H9 (cell line): Measurements from ENCODE around the gene TMEM245. TPM values are rescaled to one million over a fixed set of nuclear protein-coding genes. Genes with fewer than 3 reads are reported as not detected.

ENCODE experiments used
- DNase-seq: peaks from one replicate; pipeline ENCODE4 v3.0.0-alpha.2; 2017
- H2AFZ ChIP-seq: one replicate; pipeline ENCODE4 v1.6.1; 2013; ENCODE audit warnings: mild to moderate bottlenecking, low read length, control low read depth, moderate library complexity
- H2AK5ac ChIP-seq: 2 replicates; pipeline ENCODE4 v1.6.1; 2013; ENCODE audit warnings: low read length, control low read depth, mixed read lengths; ENCODE audit not compliant: insufficient read length
- H2BK120ac ChIP-seq: one replicate; pipeline ENCODE4 v1.6.1; 2013; ENCODE audit warnings: low read depth, mild to moderate bottlenecking, low read length, control low read depth, inconsistent platforms; ENCODE audit not compliant: poor library complexity, severe bottlenecking
- H2BK12ac ChIP-seq: 2 replicates; pipeline ENCODE4 v1.6.1; 2013; ENCODE audit warnings: low read length, control low read depth, mixed read lengths, low read depth; ENCODE audit not compliant: insufficient read length
- H2BK15ac ChIP-seq: 2 replicates; pipeline ENCODE4 v1.6.1; 2013; ENCODE audit warnings: low read depth, low read length, control low read depth
- H2BK20ac ChIP-seq: one replicate; pipeline ENCODE4 v1.6.1; 2013; ENCODE audit warnings: low read depth, mild to moderate bottlenecking, low read length, control low read depth, inconsistent platforms; ENCODE audit not compliant: poor library complexity, severe bottlenecking
- H2BK5ac ChIP-seq: 2 replicates; pipeline ENCODE4 v1.6.1; 2013; ENCODE audit warnings: low read length, control low read depth, mixed read lengths; ENCODE audit not compliant: insufficient read length
- H3K14ac ChIP-seq: 2 replicates; pipeline ENCODE4 v1.6.1; 2013; ENCODE audit warnings: low read length, control low read depth; ENCODE audit not compliant: insufficient read depth
- H3K18ac ChIP-seq: 2 replicates; pipeline ENCODE4 v1.6.1; 2013; ENCODE audit warnings: low read depth, mild to moderate bottlenecking, mixed read lengths, low read length, control low read depth; ENCODE audit not compliant: insufficient read length
- H3K23ac ChIP-seq: 2 replicates; pipeline ENCODE4 v1.6.1; 2013; ENCODE audit warnings: low read length, control low read depth, mixed read lengths, low read depth; ENCODE audit not compliant: insufficient read length
- H3K23me2 ChIP-seq: 2 replicates; pipeline ENCODE4 v1.6.1; 2013; ENCODE audit warnings: low read depth, mild to moderate bottlenecking, mixed read lengths, low read length, control low read depth; ENCODE audit not compliant: insufficient read length, poor library complexity, severe bottlenecking
- H3K27ac ChIP-seq: 2 replicates; pipeline ENCODE4 v1.5.1; 2013; ENCODE audit warnings: low read length, control low read depth, mixed read lengths, low read depth; ENCODE audit not compliant: insufficient read length
- H3K27me3 ChIP-seq: 2 replicates; pipeline ENCODE4 v1.6.1; 2013; ENCODE audit warnings: low read length, control low read depth, inconsistent platforms; ENCODE audit not compliant: insufficient read depth
- H3K4ac ChIP-seq: 2 replicates; pipeline ENCODE4 v1.6.1; 2013; ENCODE audit warnings: low read depth, mild to moderate bottlenecking, control low read depth, inconsistent platforms, low read length, moderate library complexity
- H3K4me1 ChIP-seq: 2 replicates; pipeline ENCODE4 v1.6.1; 2013; ENCODE audit warnings: low read length, control low read depth, inconsistent platforms; ENCODE audit not compliant: insufficient read depth
- H3K4me2 ChIP-seq: 2 replicates; pipeline ENCODE4 v1.6.1; 2013; ENCODE audit warnings: low read length, control low read depth, mixed read lengths; ENCODE audit not compliant: insufficient read length, insufficient read depth
- H3K56ac ChIP-seq: 2 replicates; pipeline ENCODE4 v1.6.1; 2013; ENCODE audit warnings: low read depth, mild to moderate bottlenecking, mixed read lengths, low read length, control low read depth; ENCODE audit not compliant: insufficient read length
- H3K79me1 ChIP-seq: 2 replicates; pipeline ENCODE4 v1.6.1; 2013; ENCODE audit warnings: low read depth, mild to moderate bottlenecking, moderate library complexity, low read length, control low read depth, inconsistent platforms; ENCODE audit not compliant: insufficient read depth, poor library complexity, severe bottlenecking
- H3K79me2 ChIP-seq: 2 replicates; pipeline ENCODE4 v1.6.1; 2013; ENCODE audit warnings: low read length, control low read depth, inconsistent platforms; ENCODE audit not compliant: insufficient read depth
- H3K9ac ChIP-seq: 2 replicates; pipeline ENCODE4 v1.6.1; 2013; ENCODE audit warnings: low read length, control low read depth, mixed read lengths; ENCODE audit not compliant: insufficient read length; ENCODE audit errors: extremely low read depth
- H3K9me3 ChIP-seq: one replicate; pipeline ENCODE4 v1.6.1; 2013; ENCODE audit warnings: low read depth, low read length, inconsistent platforms; ENCODE audit not compliant: control insufficient read depth
- H3T11ph ChIP-seq: one replicate; pipeline ENCODE4 v1.6.1; 2013; ENCODE audit warnings: mild to moderate bottlenecking, low read length, control low read depth, inconsistent platforms
- H4K20me1 ChIP-seq: one replicate; pipeline ENCODE4 v1.6.1; 2013; ENCODE audit not compliant: control insufficient read depth, insufficient read length, insufficient read depth
- H4K5ac ChIP-seq: 2 replicates; pipeline ENCODE4 v1.6.1; 2013; ENCODE audit warnings: low read depth, mild to moderate bottlenecking, mixed read lengths, low read length, control low read depth; ENCODE audit not compliant: insufficient read length
- H4K8ac ChIP-seq: replicated peaks from 2 replicates; pipeline ENCODE4 v1.6.1; 2013; ENCODE audit warnings: low read length, control low read depth, mixed read lengths, low read depth; ENCODE audit not compliant: insufficient read length
- H4K91ac ChIP-seq: 2 replicates; pipeline ENCODE4 v1.6.1; 2013; ENCODE audit warnings: low read depth, mild to moderate bottlenecking, moderate library complexity, mixed read lengths, low read length, control low read depth; ENCODE audit not compliant: insufficient read length
- H3K27ac Mint-ChIP-seq, 3 experiments: 2 replicates in 2 of 3; 3 replicates in 1 of 3; pipeline ENCODE4 v1.8.0; 2020 to 2021; ENCODE audit warnings: mixed read lengths in 3 of 3, mild to moderate bottlenecking in 1 of 3, moderate library complexity in 1 of 3
- H3K27me3 Mint-ChIP-seq: 2 replicates; pipeline ENCODE4 v1.8.0; 2021; ENCODE audit warnings: low read depth, mild to moderate bottlenecking, moderate library complexity, mixed read lengths
- H3K36me3 Mint-ChIP-seq, 3 experiments: 2 replicates in 2 of 3; 3 replicates in 1 of 3; pipeline ENCODE4 v1.8.0; 2020 to 2021; ENCODE audit warnings: low read depth in 3 of 3, mixed read lengths in 3 of 3; ENCODE audit not compliant: insufficient read depth in 1 of 3
- H3K4me1 Mint-ChIP-seq, 2 experiments: 2 replicates each; pipeline ENCODE4 v1.8.0; 2020; ENCODE audit warnings: mixed read lengths in 2 of 2
- H3K4me3 Mint-ChIP-seq, 2 experiments: 2 replicates in 1 of 2; 3 replicates in 1 of 2; pipeline ENCODE4 v1.8.0; 2020 to 2021; ENCODE audit warnings: mild to moderate bottlenecking in 2 of 2, mixed read lengths in 2 of 2, moderate library complexity in 1 of 2
- H3K9me3 Mint-ChIP-seq, 2 experiments: 2 replicates in 1 of 2; 3 replicates in 1 of 2; pipeline ENCODE4 v1.8.0; 2020; ENCODE audit warnings: mild to moderate bottlenecking in 2 of 2, mixed read lengths in 2 of 2, moderate library complexity in 1 of 2
- total RNA-seq: library from RNA; stranded (reverse); gene quantifications from 2 replicates; pipeline ENCODE4 v1.2.1, GENCODE V29; 2021
- TF ChIP-seq, protein P1 (sequence below): fragments of 200-600 bp; sonication (generic); conservative IDR thresholded peaks from 3 replicates; pipeline ENCODE4 v1.8.0; 2021; ENCODE audit warnings: antibody characterized with exemption, mild to moderate bottlenecking

Gene TMEM245
- total RNA-seq, 1 experiment from 2014 or later, result 37.9 TPM

DNA sequence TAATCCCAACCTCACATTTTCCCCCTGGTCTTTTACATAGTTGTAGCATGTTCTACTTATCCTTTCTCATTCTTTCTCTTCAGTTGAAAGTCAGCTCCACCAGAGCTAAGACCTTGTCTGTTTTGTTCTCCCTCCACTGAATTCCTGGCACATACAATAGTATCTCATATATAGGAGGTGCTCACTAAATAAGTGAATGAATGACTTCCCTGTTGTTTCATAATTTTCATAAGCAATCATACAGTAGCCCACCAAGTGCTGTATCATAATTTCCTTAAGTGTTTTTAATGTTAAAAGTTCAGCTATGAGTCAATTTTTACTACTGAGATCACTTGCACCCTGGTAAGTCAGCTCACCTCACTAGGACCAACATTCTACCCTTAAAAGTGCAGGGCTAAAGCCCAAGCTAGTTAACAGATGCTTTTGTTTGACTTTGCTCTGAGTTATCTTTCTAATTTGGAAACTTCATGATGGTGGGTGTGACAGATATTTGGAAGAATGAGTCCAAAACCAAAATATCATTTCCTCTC lies 27.6 kb downstream of the TMEM245 start:
- peaks cover 6% of the 10 kb centered on the region for H3K79me1 ChIP-seq
- Mint-ChIP-seq H3K9me3 (no peaks in the 10 kb centered on the region), H3K4me1 (peaks cover 3% of the 10 kb centered on the region in 2 experiments; a peak in 2 of 4 replicates), H3K27ac (no peak overlapping the region; a peak in 1 of 7 replicates), H3K36me3 (peaks cover 14 to 60% (median 60%) of the 10 kb centered on the region in 3 experiments; a peak in 6 of 7 replicates), H3K4me3 (no peak overlapping the region), H3K27me3 (no peaks in the 10 kb centered on the region)
- no peak overlapping the region for H4K91ac ChIP-seq
- H4K20me1 ChIP-seq, result peaks cover 5% of the 10 kb centered on the region
- no peaks in the 10 kb centered on the region for H3K23me2 ChIP-seq
- no peak for DNase-seq
- H3K9me3 ChIP-seq, result no peaks in the 10 kb centered on the region
- no peak overlapping the region for H3K27ac ChIP-seq
- TF ChIP-seq, protein P1, sequence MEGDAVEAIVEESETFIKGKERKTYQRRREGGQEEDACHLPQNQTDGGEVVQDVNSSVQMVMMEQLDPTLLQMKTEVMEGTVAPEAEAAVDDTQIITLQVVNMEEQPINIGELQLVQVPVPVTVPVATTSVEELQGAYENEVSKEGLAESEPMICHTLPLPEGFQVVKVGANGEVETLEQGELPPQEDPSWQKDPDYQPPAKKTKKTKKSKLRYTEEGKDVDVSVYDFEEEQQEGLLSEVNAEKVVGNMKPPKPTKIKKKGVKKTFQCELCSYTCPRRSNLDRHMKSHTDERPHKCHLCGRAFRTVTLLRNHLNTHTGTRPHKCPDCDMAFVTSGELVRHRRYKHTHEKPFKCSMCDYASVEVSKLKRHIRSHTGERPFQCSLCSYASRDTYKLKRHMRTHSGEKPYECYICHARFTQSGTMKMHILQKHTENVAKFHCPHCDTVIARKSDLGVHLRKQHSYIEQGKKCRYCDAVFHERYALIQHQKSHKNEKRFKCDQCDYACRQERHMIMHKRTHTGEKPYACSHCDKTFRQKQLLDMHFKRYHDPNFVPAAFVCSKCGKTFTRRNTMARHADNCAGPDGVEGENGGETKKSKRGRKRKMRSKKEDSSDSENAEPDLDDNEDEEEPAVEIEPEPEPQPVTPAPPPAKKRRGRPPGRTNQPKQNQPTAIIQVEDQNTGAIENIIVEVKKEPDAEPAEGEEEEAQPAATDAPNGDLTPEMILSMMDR, result no peak
- no peak overlapping the region for H3K56ac ChIP-seq
- H2BK5ac ChIP-seq, result no peak overlapping the region
- H3K4me2 ChIP-seq, result no peak overlapping the region
- H3K79me2 ChIP-seq, result peaks cover 10% of the 10 kb centered on the region; the same call in 1 of the 2 replicates
- H3K23ac ChIP-seq, result no peak overlapping the region
- no peak overlapping the region for H3K14ac ChIP-seq
- no peak overlapping the region for H2BK20ac ChIP-seq
- H2AK5ac ChIP-seq, result no peak overlapping the region
- H3T11ph ChIP-seq, result no peak overlapping the region
- no peak overlapping the region for H4K5ac ChIP-seq
- H2BK120ac ChIP-seq, result no peak overlapping the region
- H4K8ac ChIP-seq, result no peak overlapping the region
- no peak overlapping the region for H2AFZ ChIP-seq
- no peak overlapping the region for H2BK15ac ChIP-seq
- H3K27me3 ChIP-seq, result no peaks in the 10 kb centered on the region
- no peaks in the 10 kb centered on the region for H3K4me1 ChIP-seq
- no peak overlapping the region for H3K18ac ChIP-seq
- no peak overlapping the region for H3K4ac ChIP-seq
- H3K9ac ChIP-seq, result no peak overlapping the region
- H2BK12ac ChIP-seq, result no peak overlapping the region
